PFSK-1 (cell line): Measurements from ENCODE around the gene LGR4.

Experiments
- FOXP2 ChIP-seq: optimal IDR thresholded peaks from 2 replicates; pipeline ENCODE3; 2011; ENCODE audit warnings: borderline replicate concordance, control low read depth, inconsistent platforms; ENCODE audit not compliant: insufficient read depth; ENCODE audit errors: extremely low read length, extremely low read depth
- POLR2AphosphoS5 ChIP-seq: IDR thresholded peaks from 2 replicates; pipeline ENCODE4 v1.6.1; 2012; ENCODE audit warnings: low read depth, mild to moderate bottlenecking, control low read depth, low read length, moderate library complexity
- SIN3A ChIP-seq: IDR thresholded peaks from 2 replicates; pipeline ENCODE4 v1.6.1; 2012; ENCODE audit warnings: mild to moderate bottlenecking, low read length, moderate library complexity, borderline replicate concordance; ENCODE audit not compliant: insufficient read depth
- TAF1 ChIP-seq: IDR thresholded peaks from 2 replicates; pipeline ENCODE4 v1.6.1; 2012; ENCODE audit warnings: low read length, control low read depth, borderline replicate concordance; ENCODE audit not compliant: insufficient read depth
- TF ChIP-seq, protein P1 (sequence below), 2 experiments: IDR thresholded peaks; 2 replicates each; pipeline versions ENCODE4 v1.6.1 to v1.8.0; 2011 to 2012; ENCODE audit warnings: low read depth in 2 of 2, low read length in 2 of 2, control low read depth in 1 of 2, inconsistent platforms in 1 of 2, mild to moderate bottlenecking in 1 of 2, moderate library complexity in 1 of 2; ENCODE audit not compliant: insufficient read depth in 1 of 2

The LGR4 gene

GRCh38 chr11:27514076-27514475, 41.5 kb upstream of the LGR4 start:
- TF ChIP-seq POLR2AphosphoS5 (no peak), SIN3A (no peak)
- TF ChIP-seq, protein P1, sequence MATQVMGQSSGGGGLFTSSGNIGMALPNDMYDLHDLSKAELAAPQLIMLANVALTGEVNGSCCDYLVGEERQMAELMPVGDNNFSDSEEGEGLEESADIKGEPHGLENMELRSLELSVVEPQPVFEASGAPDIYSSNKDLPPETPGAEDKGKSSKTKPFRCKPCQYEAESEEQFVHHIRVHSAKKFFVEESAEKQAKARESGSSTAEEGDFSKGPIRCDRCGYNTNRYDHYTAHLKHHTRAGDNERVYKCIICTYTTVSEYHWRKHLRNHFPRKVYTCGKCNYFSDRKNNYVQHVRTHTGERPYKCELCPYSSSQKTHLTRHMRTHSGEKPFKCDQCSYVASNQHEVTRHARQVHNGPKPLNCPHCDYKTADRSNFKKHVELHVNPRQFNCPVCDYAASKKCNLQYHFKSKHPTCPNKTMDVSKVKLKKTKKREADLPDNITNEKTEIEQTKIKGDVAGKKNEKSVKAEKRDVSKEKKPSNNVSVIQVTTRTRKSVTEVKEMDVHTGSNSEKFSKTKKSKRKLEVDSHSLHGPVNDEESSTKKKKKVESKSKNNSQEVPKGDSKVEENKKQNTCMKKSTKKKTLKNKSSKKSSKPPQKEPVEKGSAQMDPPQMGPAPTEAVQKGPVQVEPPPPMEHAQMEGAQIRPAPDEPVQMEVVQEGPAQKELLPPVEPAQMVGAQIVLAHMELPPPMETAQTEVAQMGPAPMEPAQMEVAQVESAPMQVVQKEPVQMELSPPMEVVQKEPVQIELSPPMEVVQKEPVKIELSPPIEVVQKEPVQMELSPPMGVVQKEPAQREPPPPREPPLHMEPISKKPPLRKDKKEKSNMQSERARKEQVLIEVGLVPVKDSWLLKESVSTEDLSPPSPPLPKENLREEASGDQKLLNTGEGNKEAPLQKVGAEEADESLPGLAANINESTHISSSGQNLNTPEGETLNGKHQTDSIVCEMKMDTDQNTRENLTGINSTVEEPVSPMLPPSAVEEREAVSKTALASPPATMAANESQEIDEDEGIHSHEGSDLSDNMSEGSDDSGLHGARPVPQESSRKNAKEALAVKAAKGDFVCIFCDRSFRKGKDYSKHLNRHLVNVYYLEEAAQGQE (IDR thresholded peaks at IDR 0.05; ENCODE audit: insufficient read depth in 1 of 2, low read depth in 2 of 2, low read length in 2 of 2) = no peak

- TF ChIP-seq SIN3A (no peak), TAF1 (no peak), FOXP2 (no peak), POLR2AphosphoS5 (no peak)
- TF ChIP-seq, protein P1 (IDR thresholded peaks at IDR 0.05; ENCODE audit: insufficient read depth in 1 of 2, low read depth in 2 of 2, low read length in 2 of 2) = no peak
These were observed 40.8 kb upstream of the LGR4 start for GRCh38 chr11:27513389-27513788.

DNA sequence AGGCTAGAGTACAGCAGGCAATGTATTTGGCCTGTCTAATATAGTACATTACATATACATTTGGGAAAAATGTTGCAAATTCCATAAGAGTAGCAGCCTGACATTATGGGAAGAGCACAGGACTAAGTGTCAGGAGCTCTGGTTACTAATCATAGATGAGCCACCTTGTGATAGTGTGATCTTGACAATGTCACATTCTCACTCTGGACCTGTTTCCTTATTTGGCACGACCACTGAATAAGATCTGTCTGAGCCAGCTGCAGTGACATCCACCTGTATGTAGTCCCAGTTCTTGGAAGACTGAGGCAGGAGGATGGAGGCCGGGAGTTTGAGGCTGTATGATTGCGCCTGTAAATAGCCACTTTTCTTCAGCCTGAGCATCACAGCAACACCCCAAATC, 39.6 kb upstream of the LGR4 start:
- TF ChIP-seq TAF1 = no peak
- no peak for TF ChIP-seq POLR2AphosphoS5

- TF ChIP-seq TAF1 (no peak), SIN3A (no peak)
- TF ChIP-seq, protein P1 (IDR thresholded peaks at IDR 0.05; ENCODE audit: insufficient read depth in 1 of 2, low read depth in 2 of 2, low read length in 2 of 2) = no peak
These were observed 37.3 kb upstream of the LGR4 start for GRCh38 chr11:27509908-27510307.

GRCh38 chr11:27507557-27508322, 35.1 kb upstream of the LGR4 start:
- TF ChIP-seq POLR2AphosphoS5 = no peak
- TF ChIP-seq SIN3A = no peak
- TF ChIP-seq TAF1 = no peak
- TF ChIP-seq, protein P1 (IDR thresholded peaks at IDR 0.05; ENCODE audit: insufficient read depth in 1 of 2, low read depth in 2 of 2, low read length in 2 of 2) = no peak
- no peak for TF ChIP-seq FOXP2
